ENCODE measurements around the gene SCMH1. TPM values are rescaled to one million over a fixed set of nuclear protein-coding genes. Genes with fewer than 3 reads are reported as not detected.

SCMH1 gene
- total RNA-seq, 6 donors from 2014 or later: 31.4 to 54.5 (median 36.6) TPM

- no peak for ATAC-seq (ENCODE audit: low FRiP score in 2 of 2)
- H3K36me3 ChIP-seq: peaks cover 0 to 33% (median 17%) of the 10 kb centered on the region in 4 donors
Observed at GRCh38 chr1:41044187-41044586, 197.9 kb downstream of the SCMH1 start.

GRCh38 chr1:41041614-41042270 is 200.4 kb downstream of the SCMH1 start:
- WGBS, 2 donors: 98% methylated on average over 3 of the region's 3 CpGs
- no peak overlapping the region for H3K27ac ChIP-seq
- peaks cover 6 to 42% (median 21%) of the 10 kb centered on the region in 4 donors for H3K36me3 ChIP-seq
- H3K4me3 ChIP-seq: no peak overlapping the region
- ATAC-seq (ENCODE audit: low FRiP score in 2 of 2) (no peak), DNase-seq (no peak)
- peaks cover 20 to 25% (median 23%) of the 10 kb centered on the region in 4 donors for H3K4me1 ChIP-seq
- no peaks in the 10 kb centered on the region for H3K27me3 ChIP-seq
- TF ChIP-seq POLR2A (IDR thresholded peaks at IDR 0.05) (no peak), EP300 (IDR thresholded peaks at IDR 0.05) (no peak), POLR2AphosphoS5 (IDR thresholded peaks at IDR 0.05) (no peak), CTCF (IDR thresholded peaks at IDR 0.05) (no peak)
- H3K9me3 ChIP-seq: no peaks in the 10 kb centered on the region

More at GRCh38 chr1:41044187-41044586, 197.9 kb downstream of the SCMH1 start:
- H3K4me1 ChIP-seq: peaks cover 20 to 25% (median 25%) of the 10 kb centered on the region in 4 donors
- DNase-seq: no peak
- H3K4me3 ChIP-seq: no peak overlapping the region
- peak overlapping the region in 3 of 4 donors; percentile 77 to 84 (median 81) for H3K27ac ChIP-seq
- no peaks in the 10 kb centered on the region for H3K27me3 ChIP-seq
- H3K9me3 ChIP-seq: no peaks in the 10 kb centered on the region
- TF ChIP-seq CTCF (IDR thresholded peaks at IDR 0.05) (no peak), EP300 (IDR thresholded peaks at IDR 0.05) (no peak), POLR2A (IDR thresholded peaks at IDR 0.05) (no peak), POLR2AphosphoS5 (IDR thresholded peaks at IDR 0.05) (no peak)
- WGBS, 2 donors: 48 to 59% methylated on average over 2 of the region's 2 CpGs

GRCh38 chr1:41038110-41038509 is 204.0 kb downstream of the SCMH1 start:
- H3K27me3 ChIP-seq: no peaks in the 10 kb centered on the region
- ATAC-seq (ENCODE audit: low FRiP score in 2 of 2) (no peak), DNase-seq (no peak)
- TF ChIP-seq POLR2A (IDR thresholded peaks at IDR 0.05): no peak
- no peak for TF ChIP-seq CTCF (IDR thresholded peaks at IDR 0.05)
- TF ChIP-seq POLR2AphosphoS5 (IDR thresholded peaks at IDR 0.05): no peak
- no peak for TF ChIP-seq EP300 (IDR thresholded peaks at IDR 0.05)
- H3K4me1 ChIP-seq: peaks cover 0 to 4% (median 0%) of the 10 kb centered on the region in 4 donors
- H3K36me3 ChIP-seq: peaks cover 9 to 65% (median 23%) of the 10 kb centered on the region in 4 donors
- H3K9me3 ChIP-seq: no peaks in the 10 kb centered on the region
- 95 to 97% methylated on average over 5 of the region's 5 CpGs for WGBS, 2 donors
- H3K4me3 ChIP-seq: no peak overlapping the region
- H3K27ac ChIP-seq: no peak overlapping the region

GRCh38 chr1:41037116-41037903 is 204.8 kb downstream of the SCMH1 start:
- H3K9me3 ChIP-seq: no peaks in the 10 kb centered on the region
- no peak for DNase-seq
- 97 to 100% methylated on average over 3 of the region's 3 CpGs for WGBS, 2 donors
- H3K27ac ChIP-seq: no peak overlapping the region
- peaks cover 10 to 73% (median 25%) of the 10 kb centered on the region in 4 donors for H3K36me3 ChIP-seq
- no peaks in the 10 kb centered on the region for H3K27me3 ChIP-seq
- H3K4me1 ChIP-seq: peaks cover 0 to 4% (median 0%) of the 10 kb centered on the region in 4 donors
- ATAC-seq (ENCODE audit: low FRiP score in 2 of 2): no peak
- TF ChIP-seq POLR2AphosphoS5 (IDR thresholded peaks at IDR 0.05) (no peak), POLR2A (IDR thresholded peaks at IDR 0.05) (no peak), CTCF (IDR thresholded peaks at IDR 0.05) (no peak), EP300 (IDR thresholded peaks at IDR 0.05) (no peak)
- no peak overlapping the region for H3K4me3 ChIP-seq

All from upper lobe of left lung (tissue), 6 donors.